A549 (cell line): ENCODE results near the gene HHATL. TPM values are rescaled to one million over a fixed set of nuclear protein-coding genes. Genes with fewer than 3 reads are reported as not detected.

Experiments used
- ATAC-seq, 2 experiments: fragments of 200-7000 bp in 1 of 2; fragments of >200 bp in 1 of 2; cut with Nextera tagmentation in 1 of 2; cut with Tn5 transposase in 1 of 2; 3 replicates each; pipeline versions ENCODE4 v1.8.0 to v1.9.1; 2018 to 2020; ENCODE audit warnings: mild to moderate bottlenecking in 1 of 2, moderate library complexity in 1 of 2
- CTCF ChIA-PET: fragments of 300-600 bp; sonication (Branson Sonifier 250); formaldehyde crosslinking; extraction: SDS; loops from one replicate; lab custom pipeline; 2021; ENCODE audit warnings: antibody characterized with exemption, inconsistent platforms; lab: Yijun Ruan, JAX
- POLR2A ChIA-PET: fragments of 350-600 bp; formaldehyde crosslinking; extraction: SDS; loops from one replicate; lab custom pipeline; 2021; ENCODE audit warnings: antibody characterized with exemption, inconsistent platforms; lab: Yijun Ruan, JAX
- DNase-seq, 2 experiments: peaks; one replicate each; pipeline versions ENCODE4 v3.0.0 to v3.0.0-alpha.2; 2011 to 2016; ENCODE audit warnings: low read depth in 1 of 2, low spot score in 1 of 2
- FAIRE-seq: peaks from 2 replicates; lab custom pipeline; 2011; peaks lifted over from hg19 to GRCh38; lab: Jason Lieb, UNC
- H3K27ac ChIP-seq, 2 experiments: fragments of >200 bp; sonication (Bioruptor Twin); formaldehyde crosslinking; 3 replicates each; pipeline ENCODE4 v1.5.1; 2016 to 2017
- H3K4me1 ChIP-seq: fragments of >200 bp; sonication (Bioruptor Twin); formaldehyde crosslinking; 3 replicates; pipeline ENCODE4 v1.6.1; 2016
- H3K4me2 ChIP-seq: fragments of >200 bp; sonication (Bioruptor Twin); formaldehyde crosslinking; 3 replicates; pipeline ENCODE4 v1.6.1; 2016
- H3K4me3 ChIP-seq: fragments of >200 bp; sonication (Bioruptor Twin); formaldehyde crosslinking; 3 replicates; pipeline ENCODE4 v1.5.1; 2016
- H3K9me3 ChIP-seq: fragments of >200 bp; sonication (Bioruptor Twin); formaldehyde crosslinking; 3 replicates; pipeline ENCODE4 v1.6.1; 2016
- CBX8 ChIP-seq: fragments of 200-600 bp; sonication (generic); IDR thresholded peaks from 2 replicates; pipeline ENCODE4 v1.6.1; 2016
- CEBPB ChIP-seq, 2 experiments: fragments of >200 bp in 1 of 2; sonication (Bioruptor Twin) in 1 of 2; formaldehyde crosslinking in 1 of 2; IDR thresholded peaks; 2 replicates each; pipeline ENCODE4 v1.6.1; 2012 to 2016
- CHD2 ChIP-seq: fragments of 150-350 bp; IDR thresholded peaks from 2 replicates; pipeline ENCODE4 v1.6.1; 2014; ENCODE audit warnings: low read length; ENCODE audit not compliant: partially characterized antibody
- EHF ChIP-seq: fragments of 250-450 bp; sonication (Bioruptor Pico); IDR thresholded peaks from 2 replicates; pipeline ENCODE4 v1.5.0; 2020; ENCODE audit warnings: mild to moderate bottlenecking
- EHMT2 ChIP-seq: fragments of 200-600 bp; sonication (generic); IDR thresholded peaks from 2 replicates; pipeline ENCODE4 v1.6.1; 2016; ENCODE audit warnings: antibody characterized with exemption, low read depth, mild to moderate bottlenecking, moderate library complexity
- EP300 ChIP-seq, 2 experiments: fragments of >200 bp; sonication (Bioruptor Twin); formaldehyde crosslinking; IDR thresholded peaks; 2 replicates in 1 of 2; 3 replicates in 1 of 2; pipeline ENCODE4 v1.6.1; 2016 to 2017
- ESRRA ChIP-seq: fragments of 150-350 bp; IDR thresholded peaks from 2 replicates; pipeline ENCODE4 v1.6.1; 2014; ENCODE audit warnings: mild to moderate bottlenecking, low read length, borderline replicate concordance
- FOSB ChIP-seq: fragments of 250-450 bp; sonication (Bioruptor Pico); IDR thresholded peaks from 2 replicates; pipeline ENCODE4 v1.5.0; 2020; ENCODE audit warnings: mild to moderate bottlenecking, moderate library complexity
- FOXS1 ChIP-seq: fragments of 250-450 bp; sonication (Bioruptor Pico); IDR thresholded peaks from 2 replicates; pipeline ENCODE4 v1.5.0; 2020; ENCODE audit warnings: mild to moderate bottlenecking, moderate library complexity
- GATA3 ChIP-seq: IDR thresholded peaks from 2 replicates; pipeline ENCODE4 v1.6.1; 2012; ENCODE audit warnings: borderline replicate concordance
- KDM5A ChIP-seq: fragments of 200-600 bp; sonication (generic); IDR thresholded peaks from 2 replicates; pipeline ENCODE4 v1.6.1; 2016; ENCODE audit warnings: antibody characterized with exemption, mild to moderate bottlenecking
- MAZ ChIP-seq: fragments of 150-350 bp; IDR thresholded peaks from 2 replicates; pipeline ENCODE4 v1.6.1; 2014; ENCODE audit warnings: antibody characterized with exemption, low read depth, low read length, borderline replicate concordance
- NR3C1 ChIP-seq: fragments of >200 bp; sonication (Bioruptor Twin); formaldehyde crosslinking; IDR thresholded peaks from 3 replicates; pipeline ENCODE4 v1.6.1; 2017
- PHF8 ChIP-seq: fragments of 200-600 bp; sonication (generic); IDR thresholded peaks from 2 replicates; pipeline ENCODE4 v1.6.1; 2016; ENCODE audit warnings: low read depth, mild to moderate bottlenecking, antibody characterized with exemption, moderate library complexity, borderline replicate concordance
- POLR2AphosphoS2 ChIP-seq: conservative IDR thresholded peaks from 2 replicates; pipeline ENCODE4 v1.6.1; 2012; ENCODE audit warnings: low read length, improper control_type of control experiment, inconsistent platforms
- RCOR1 ChIP-seq: fragments of 150-350 bp; IDR thresholded peaks from 2 replicates; pipeline ENCODE4 v1.6.1; 2014; ENCODE audit warnings: antibody characterized with exemption, low read length, low read depth
- TP53 ChIP-seq: fragments of 250-450 bp; sonication (Bioruptor Pico); IDR thresholded peaks from 2 replicates; pipeline ENCODE4 v1.5.0; 2021; ENCODE audit warnings: mild to moderate bottlenecking, moderate library complexity
- ZFP36 ChIP-seq: fragments of 450-650 bp; IDR thresholded peaks from 2 replicates; pipeline ENCODE4 v1.6.1; 2014; ENCODE audit warnings: borderline replicate concordance; ENCODE audit not compliant: partially characterized antibody
- ZNF302 ChIP-seq: fragments of 250-450 bp; sonication (Bioruptor Pico); IDR thresholded peaks from 2 replicates; pipeline ENCODE4 v1.9.0; 2021; ENCODE audit warnings: inconsistent platforms, mild to moderate bottlenecking, moderate library complexity
- ZSCAN20 ChIP-seq: fragments of 250-450 bp; sonication (Bioruptor Pico); IDR thresholded peaks from 2 replicates; pipeline ENCODE4 v1.8.0; 2022; ENCODE audit warnings: mild to moderate bottlenecking, moderate library complexity
- WGBS: methylation state at CpG from one replicate; pipeline ENCODE4 v1.1.6; 2017; ENCODE audit errors: missing lambda C conversion rate; 5-methylcytosine and 5-hydroxymethylcytosine counted together
- polyA plus RNA-seq, 4 experiments: library from polyadenylated mRNA; depleted of rRNA in 3 of 4; stranded (reverse); fragments of >200 nt; fragmentation: RNase III in 1 of 4; extraction: RNeasy Plus Mini Kit Qiagen cat#74134 plus additional on column Dnase treatment in 1 of 4; gene quantifications; 2 replicates in 3 of 4; 3 replicates in 1 of 4; pipeline ENCODE4 v1.2.3, GENCODE V29; 2011 to 2017
- TF ChIP-seq, protein P1 (sequence below): fragments of 250-450 bp; sonication (Bioruptor Pico); IDR thresholded peaks from 2 replicates; pipeline ENCODE4 v1.5.0; 2021; ENCODE audit warnings: mild to moderate bottlenecking, moderate library complexity, borderline replicate concordance
- TF ChIP-seq, protein P2 (sequence below): fragments of 450-650 bp; IDR thresholded peaks from 2 replicates; pipeline ENCODE4 v1.6.1; 2014; ENCODE audit warnings: antibody characterized with exemption
- TF ChIP-seq, protein P3 (sequence below): fragments of 200-600 bp; sonication (generic); IDR thresholded peaks from 2 replicates; pipeline ENCODE4 v1.6.1; 2016; ENCODE audit warnings: antibody characterized with exemption, mild to moderate bottlenecking, moderate library complexity
- TF ChIP-seq, protein P4 (sequence below): IDR thresholded peaks from 2 replicates; pipeline ENCODE4 v1.6.1; 2012

Gene HHATL
- polyA plus RNA-seq, 2 of the 4 experiments (the other 2 are of a cell fraction), result not detected

DNA sequence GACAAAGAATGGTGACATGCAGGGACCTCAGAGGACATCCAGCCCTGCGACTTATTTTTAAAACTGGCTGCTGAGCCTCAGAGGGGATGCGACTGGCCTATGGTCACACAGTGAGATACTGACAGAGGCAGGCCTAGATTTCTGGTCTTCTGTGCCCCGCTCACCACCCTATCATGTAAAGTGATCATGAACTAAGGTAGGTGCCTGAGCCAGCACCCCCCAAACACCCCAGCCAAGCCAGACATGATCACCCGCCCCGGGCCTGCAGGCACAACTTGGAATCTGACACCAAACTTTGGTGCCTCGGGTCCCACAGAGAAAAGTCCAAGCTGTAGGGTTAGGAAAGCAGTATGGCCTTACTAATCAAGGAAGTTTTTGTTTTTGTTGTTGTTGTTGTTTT, 33.9 kb upstream of the HHATL start:
- ChIA-PET POLR2A (no interaction called here), CTCF (no interaction called here)
- H3K4me3 ChIP-seq, result no peak overlapping the region
- no peaks in the 10 kb centered on the region for H3K4me1 ChIP-seq
- no peak overlapping the region for H3K27ac ChIP-seq
- H3K4me2 ChIP-seq, result no peak overlapping the region
- no peaks in the 10 kb centered on the region for H3K9me3 ChIP-seq
- 70% methylated on average over 6 of the region's 6 CpGs for WGBS
- ATAC-seq (no peak), FAIRE-seq (no peak), DNase-seq (no peak)
- no peak for TF ChIP-seq EP300 (IDR thresholded peaks at IDR 0.05)
- TF ChIP-seq CEBPB (IDR thresholded peaks at IDR 0.05), result no peak
- no peak for TF ChIP-seq PHF8
- TF ChIP-seq EHF (CRISPR knock-in tag), result no peak
- TF ChIP-seq, protein P1, sequence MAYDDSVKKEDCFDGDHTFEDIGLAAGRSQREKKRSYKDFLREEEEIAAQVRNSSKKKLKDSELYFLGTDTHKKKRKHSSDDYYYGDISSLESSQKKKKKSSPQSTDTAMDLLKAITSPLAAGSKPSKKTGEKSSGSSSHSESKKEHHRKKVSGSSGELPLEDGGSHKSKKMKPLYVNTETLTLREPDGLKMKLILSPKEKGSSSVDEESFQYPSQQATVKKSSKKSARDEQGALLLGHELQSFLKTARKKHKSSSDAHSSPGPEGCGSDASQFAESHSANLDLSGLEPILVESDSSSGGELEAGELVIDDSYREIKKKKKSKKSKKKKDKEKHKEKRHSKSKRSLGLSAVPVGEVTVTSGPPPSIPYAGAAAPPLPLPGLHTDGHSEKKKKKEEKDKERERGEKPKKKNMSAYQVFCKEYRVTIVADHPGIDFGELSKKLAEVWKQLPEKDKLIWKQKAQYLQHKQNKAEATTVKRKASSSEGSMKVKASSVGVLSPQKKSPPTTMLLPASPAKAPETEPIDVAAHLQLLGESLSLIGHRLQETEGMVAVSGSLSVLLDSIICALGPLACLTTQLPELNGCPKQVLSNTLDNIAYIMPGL, result no peak
- TF ChIP-seq CBX8, result no peak

DNA sequence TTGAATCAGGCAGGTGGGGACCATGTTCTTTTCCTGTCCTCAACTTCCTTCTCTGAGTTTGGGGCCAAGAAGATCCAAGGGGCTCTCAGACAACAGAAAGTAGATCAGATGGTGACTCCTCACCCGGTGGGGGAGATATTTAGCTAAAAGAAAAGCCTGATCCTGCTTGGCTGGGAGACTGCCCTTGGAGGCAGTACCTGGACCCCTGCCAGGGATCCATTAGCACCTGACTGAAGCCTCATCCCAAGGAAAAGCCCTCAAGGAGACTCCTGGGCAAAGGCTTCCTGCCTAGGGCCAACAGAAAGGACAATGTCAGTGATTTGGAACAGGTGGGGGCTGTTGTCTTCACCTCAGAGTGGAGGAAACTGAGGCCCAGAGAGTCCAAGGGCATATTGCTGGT, 33.5 kb upstream of the HHATL start:
- no peak for FAIRE-seq
- no peak for DNase-seq
- H3K9me3 ChIP-seq, result no peaks in the 10 kb centered on the region
- no peak overlapping the region for H3K27ac ChIP-seq
- H3K4me2 ChIP-seq, result no peak overlapping the region
- 88% methylated on average over 1 of the region's 1 CpG for WGBS
- ChIA-PET CTCF (interaction anchor here (1.2 kb wide), 1 partner anchor 10 kb away, joined by 4 read pairs; no protein-coding TSS in a partner anchor), POLR2A (no interaction called here)
- no peaks in the 10 kb centered on the region for H3K4me1 ChIP-seq
- no peak overlapping the region for H3K4me3 ChIP-seq
- ATAC-seq, result no peak
- no peak for TF ChIP-seq EHMT2
- TF ChIP-seq GATA3, result no peak
- no peak for TF ChIP-seq FOXS1 (CRISPR knock-in tag)
- TF ChIP-seq CEBPB (IDR thresholded peaks at IDR 0.05), result no peak
- TF ChIP-seq NR3C1, result no peak
- no peak for TF ChIP-seq ZFP36
- TF ChIP-seq, protein P2, sequence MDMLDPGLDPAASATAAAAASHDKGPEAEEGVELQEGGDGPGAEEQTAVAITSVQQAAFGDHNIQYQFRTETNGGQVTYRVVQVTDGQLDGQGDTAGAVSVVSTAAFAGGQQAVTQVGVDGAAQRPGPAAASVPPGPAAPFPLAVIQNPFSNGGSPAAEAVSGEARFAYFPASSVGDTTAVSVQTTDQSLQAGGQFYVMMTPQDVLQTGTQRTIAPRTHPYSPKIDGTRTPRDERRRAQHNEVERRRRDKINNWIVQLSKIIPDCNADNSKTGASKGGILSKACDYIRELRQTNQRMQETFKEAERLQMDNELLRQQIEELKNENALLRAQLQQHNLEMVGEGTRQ, result no peak
- TF ChIP-seq, protein P3, sequence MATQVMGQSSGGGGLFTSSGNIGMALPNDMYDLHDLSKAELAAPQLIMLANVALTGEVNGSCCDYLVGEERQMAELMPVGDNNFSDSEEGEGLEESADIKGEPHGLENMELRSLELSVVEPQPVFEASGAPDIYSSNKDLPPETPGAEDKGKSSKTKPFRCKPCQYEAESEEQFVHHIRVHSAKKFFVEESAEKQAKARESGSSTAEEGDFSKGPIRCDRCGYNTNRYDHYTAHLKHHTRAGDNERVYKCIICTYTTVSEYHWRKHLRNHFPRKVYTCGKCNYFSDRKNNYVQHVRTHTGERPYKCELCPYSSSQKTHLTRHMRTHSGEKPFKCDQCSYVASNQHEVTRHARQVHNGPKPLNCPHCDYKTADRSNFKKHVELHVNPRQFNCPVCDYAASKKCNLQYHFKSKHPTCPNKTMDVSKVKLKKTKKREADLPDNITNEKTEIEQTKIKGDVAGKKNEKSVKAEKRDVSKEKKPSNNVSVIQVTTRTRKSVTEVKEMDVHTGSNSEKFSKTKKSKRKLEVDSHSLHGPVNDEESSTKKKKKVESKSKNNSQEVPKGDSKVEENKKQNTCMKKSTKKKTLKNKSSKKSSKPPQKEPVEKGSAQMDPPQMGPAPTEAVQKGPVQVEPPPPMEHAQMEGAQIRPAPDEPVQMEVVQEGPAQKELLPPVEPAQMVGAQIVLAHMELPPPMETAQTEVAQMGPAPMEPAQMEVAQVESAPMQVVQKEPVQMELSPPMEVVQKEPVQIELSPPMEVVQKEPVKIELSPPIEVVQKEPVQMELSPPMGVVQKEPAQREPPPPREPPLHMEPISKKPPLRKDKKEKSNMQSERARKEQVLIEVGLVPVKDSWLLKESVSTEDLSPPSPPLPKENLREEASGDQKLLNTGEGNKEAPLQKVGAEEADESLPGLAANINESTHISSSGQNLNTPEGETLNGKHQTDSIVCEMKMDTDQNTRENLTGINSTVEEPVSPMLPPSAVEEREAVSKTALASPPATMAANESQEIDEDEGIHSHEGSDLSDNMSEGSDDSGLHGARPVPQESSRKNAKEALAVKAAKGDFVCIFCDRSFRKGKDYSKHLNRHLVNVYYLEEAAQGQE, result no peak
- no peak for TF ChIP-seq CHD2
- no peak for TF ChIP-seq POLR2AphosphoS2
- TF ChIP-seq TP53 (CRISPR knock-in tag), result no peak
- TF ChIP-seq ESRRA, result no peak
- TF ChIP-seq ZNF302 (CRISPR knock-in tag), result no peak
- TF ChIP-seq, protein P4, sequence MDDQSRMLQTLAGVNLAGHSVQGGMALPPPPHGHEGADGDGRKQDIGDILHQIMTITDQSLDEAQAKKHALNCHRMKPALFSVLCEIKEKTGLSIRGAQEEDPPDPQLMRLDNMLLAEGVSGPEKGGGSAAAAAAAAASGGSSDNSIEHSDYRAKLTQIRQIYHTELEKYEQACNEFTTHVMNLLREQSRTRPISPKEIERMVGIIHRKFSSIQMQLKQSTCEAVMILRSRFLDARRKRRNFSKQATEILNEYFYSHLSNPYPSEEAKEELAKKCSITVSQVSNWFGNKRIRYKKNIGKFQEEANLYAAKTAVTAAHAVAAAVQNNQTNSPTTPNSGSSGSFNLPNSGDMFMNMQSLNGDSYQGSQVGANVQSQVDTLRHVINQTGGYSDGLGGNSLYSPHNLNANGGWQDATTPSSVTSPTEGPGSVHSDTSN, result no peak
- TF ChIP-seq ZSCAN20 (CRISPR knock-in tag), result no peak
- TF ChIP-seq MAZ, result no peak
- TF ChIP-seq KDM5A, result no peak
- no peak for TF ChIP-seq FOSB
- TF ChIP-seq RCOR1, result no peak
